ENCODE measurements around the gene CELF2.

GRCh38 chr10:11242443-11243387 is 225.0 kb downstream of the CELF2 start:
- TF ChIP-seq CTCF (IDR thresholded peaks at IDR 0.05) (no peak), POLR2A (IDR thresholded peaks at IDR 0.05) (no peak), POLR2AphosphoS5 (IDR thresholded peaks at IDR 0.05) (no peak)

Measured in sigmoid colon (tissue), 4 donors.